Measurements from ENCODE around the gene NLRX1.

NLRX1 gene

DNA sequence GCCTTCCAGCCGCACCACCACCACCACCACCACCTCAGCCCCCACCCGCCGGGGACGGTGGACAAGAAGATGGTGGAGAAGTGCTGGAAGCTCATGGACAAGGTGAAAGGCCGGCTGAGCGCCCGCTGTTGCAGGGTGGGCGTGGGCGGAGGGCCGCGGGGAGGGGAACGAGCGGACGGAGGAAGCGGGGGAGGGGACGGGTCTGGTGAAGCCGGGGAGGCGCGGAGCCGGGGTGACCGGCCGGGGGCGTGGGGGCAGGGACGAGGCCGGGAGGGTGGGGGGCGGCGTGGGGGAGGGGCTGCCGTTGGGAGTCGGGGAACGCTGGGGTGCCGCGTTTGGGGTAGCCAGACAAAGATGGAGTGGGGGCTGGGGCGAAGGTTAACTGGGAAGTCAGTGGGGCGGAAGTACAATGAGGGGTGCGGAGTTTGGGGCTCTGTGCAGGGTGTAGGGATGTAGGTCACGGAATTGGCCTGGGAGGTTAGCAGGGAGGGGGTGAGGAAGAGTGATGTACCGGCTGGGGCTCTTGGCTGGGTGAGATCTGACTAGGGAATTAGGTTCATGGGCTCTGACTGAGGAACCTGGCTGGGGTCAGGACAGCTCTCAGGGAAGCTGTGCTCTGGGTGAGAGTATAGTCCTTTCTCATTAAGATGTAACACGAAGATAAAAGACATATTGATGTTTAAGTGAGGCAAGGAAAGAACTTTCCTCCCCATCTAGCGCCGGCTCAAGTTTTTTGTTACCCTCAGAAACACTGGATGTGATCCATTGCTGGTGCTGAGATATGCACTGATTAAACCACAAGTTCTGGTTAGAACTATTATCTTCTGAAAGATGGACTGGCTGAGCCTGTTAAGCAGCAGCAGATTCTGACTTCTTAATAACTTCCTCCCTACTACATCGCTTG is 38.2 kb downstream of the NLRX1 start:
- peak; percentile 28 for DNase-seq (ENCODE audit: low read depth)

DNA sequence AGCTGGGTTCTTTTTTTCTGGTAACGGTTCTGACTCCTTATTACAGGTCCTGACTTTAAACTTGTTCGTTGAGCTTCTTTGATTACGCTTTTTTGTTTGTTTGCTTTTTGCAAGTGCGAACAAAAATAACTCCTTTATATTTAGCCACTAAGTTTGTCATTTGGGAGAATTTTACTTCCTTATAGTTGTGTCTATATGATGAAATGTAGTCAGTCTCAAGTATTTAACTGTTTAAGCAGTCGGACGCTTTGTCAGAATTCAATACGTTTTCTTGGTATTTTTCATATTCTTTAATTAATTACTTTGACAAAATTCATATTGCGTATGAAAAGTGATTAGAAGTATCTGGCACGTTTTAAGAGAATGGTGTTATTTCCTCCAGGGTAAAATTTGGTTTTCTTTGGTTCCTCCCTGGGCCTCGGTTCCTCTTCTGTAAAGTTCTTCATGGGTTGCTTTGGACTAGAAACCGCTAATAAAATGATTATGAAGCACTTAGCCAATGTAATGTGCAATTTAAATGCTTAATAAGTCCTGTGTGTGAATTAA is 39.0 kb downstream of the NLRX1 start:
- no peak for DNase-seq (ENCODE audit: low read depth)

GRCh38 chr11:119209186-119209585 is 40.7 kb downstream of the NLRX1 start:
- DNase-seq (ENCODE audit: low read depth), result no peak

- peak; percentile 46 for DNase-seq (ENCODE audit: low read depth)
Measured at GRCh38 chr11:119210050-119210449, 41.5 kb downstream of the NLRX1 start.

- DNase-seq (ENCODE audit: low read depth), result peak; percentile 96
Measured at GRCh38 chr11:119218141-119218878, 49.8 kb downstream of the NLRX1 start.

DNA sequence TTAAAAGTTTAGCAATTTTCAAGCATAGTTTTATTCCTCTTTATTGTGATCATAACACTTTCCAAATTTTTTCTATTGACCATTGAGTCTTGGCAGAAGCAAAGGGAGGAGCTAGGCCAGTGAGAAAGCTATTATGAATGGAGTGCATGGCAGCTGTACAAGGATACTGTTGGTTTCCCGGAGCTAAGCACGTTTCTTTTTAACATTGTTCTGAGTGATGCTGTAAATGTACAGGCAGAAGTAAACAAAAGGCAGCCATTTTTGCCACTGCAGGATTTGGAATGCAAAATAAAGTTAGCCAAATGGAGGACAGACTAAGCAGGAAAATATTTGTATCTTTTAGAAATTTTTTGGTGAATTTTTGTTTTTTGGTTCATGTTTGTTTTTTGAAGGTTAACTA is 53.8 kb downstream of the NLRX1 start:
- DNase-seq (ENCODE audit: low read depth), result peak; percentile 65

DNA sequence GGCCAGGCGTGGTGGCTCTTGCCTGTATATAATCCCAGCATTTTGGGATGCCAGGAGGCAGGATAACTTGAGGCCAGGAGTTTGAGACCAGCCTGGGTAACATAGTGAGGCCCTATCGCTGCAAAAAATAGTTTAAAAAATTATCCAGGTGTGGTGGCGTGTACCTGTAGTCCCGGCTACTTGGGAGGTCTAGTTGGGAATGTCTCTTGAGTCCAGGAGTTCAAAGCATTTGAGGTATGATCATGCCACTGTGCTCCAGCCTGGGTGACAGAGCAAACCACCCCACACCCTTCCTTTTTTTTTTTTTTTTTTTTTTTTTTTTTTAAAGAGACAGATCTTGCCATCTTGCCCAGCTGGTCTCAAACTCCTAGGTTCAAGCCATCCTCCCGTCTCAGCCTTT is 54.4 kb downstream of the NLRX1 start:
- no peak for DNase-seq (ENCODE audit: low read depth)

DNA sequence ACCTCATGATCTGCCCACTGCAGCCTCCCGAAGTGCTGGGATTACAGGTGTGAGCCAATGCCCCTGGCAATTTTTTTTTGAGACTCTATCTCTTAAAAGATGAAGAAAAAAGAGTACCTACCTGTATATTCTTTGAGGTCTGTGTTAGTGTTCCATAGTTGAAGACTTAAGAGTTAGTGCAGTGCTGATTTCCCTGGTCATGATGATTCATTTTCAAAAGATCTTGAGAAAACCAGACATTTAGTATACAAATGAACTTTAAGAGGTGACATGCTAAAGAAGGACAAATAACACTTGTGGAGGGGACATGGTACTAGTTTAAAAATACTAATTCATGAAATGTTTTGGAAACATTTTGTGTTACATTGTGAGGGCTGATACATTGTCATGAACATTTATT is 55.3 kb downstream of the NLRX1 start:
- peak; percentile 64 for DNase-seq (ENCODE audit: low read depth)

DNA sequence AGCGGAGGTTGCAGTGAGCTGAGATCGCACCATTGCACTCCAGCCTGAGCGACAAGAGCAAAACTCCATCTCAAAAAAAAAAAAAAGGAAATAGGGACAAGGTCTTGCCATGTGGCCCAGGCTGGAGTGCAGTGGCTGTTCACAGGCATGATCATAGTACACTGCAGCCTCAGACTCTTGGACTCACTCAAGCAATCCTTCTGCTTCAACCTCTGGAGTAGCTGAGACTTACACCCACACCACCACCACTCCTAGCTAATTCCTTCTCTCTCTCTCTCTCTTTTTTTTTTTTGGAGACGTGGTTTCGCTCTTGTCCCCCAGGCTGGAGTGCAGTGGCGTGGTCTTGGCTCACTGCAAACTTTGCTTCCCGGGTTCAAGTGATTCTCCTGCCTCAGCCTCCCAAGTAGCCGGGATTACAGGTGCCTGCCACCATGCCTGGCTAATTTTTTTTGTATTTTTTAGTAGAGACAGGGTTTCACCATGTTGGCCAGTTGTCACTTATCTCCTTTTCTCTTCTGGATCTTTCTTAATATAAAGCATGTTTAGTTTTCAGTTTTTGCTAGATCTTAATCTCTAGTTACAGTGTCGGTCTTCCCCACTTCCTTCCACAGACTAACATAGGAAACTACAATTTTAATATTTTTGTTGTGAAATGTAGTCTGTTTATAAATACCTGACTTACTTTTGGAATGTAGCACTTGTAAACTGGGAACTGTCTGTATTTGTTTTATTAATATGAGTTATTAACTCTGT is 60.2 kb downstream of the NLRX1 start:
- DNase-seq (ENCODE audit: low read depth), result peak; percentile 18

- peak; percentile 29 for DNase-seq (ENCODE audit: low read depth)
Measured at GRCh38 chr11:119229288-119229672, 60.8 kb downstream of the NLRX1 start.

GRCh38 chr11:119229741-119230140 is 61.2 kb downstream of the NLRX1 start:
- DNase-seq (ENCODE audit: low read depth), result no peak
